Psoas muscle (tissue), 8 donors: ENCODE results near the gene BCAR1. TPM values are rescaled to one million over a fixed set of nuclear protein-coding genes. Genes with fewer than 3 reads are reported as not detected.
A peak's percentile ranks its signal among the peaks of the same experiment; 100 is the strongest.
"Not testable (repeated sequence)": the region's sequence is repeated elsewhere in the genome, so short reads cannot be mapped to it uniquely, and the experiment has no call there.

Source experiments
- ATAC-seq, 4 donors: fragments of 200-7000 bp; cut with Tn5 transposase; one replicate each; pipeline ENCODE4 v1.9.1; 2020; ENCODE audit warnings: moderate library complexity in 3 of 4, mild to moderate bottlenecking in 2 of 4
- DNase-seq, 2 donors: peaks; one replicate each; pipeline ENCODE4 v3.0.0-alpha.2; 2020
- H3K27ac ChIP-seq: fragments of 200-600 bp; one replicate; pipeline ENCODE4 v1.8.0; 2022
- H3K27me3 ChIP-seq, 3 donors: fragments of 200-600 bp in 1 of 3; one replicate each; pipeline versions ENCODE4 v1.6.1 to v1.8.0; 2013 to 2022; ENCODE audit warnings: low read length in 2 of 3, mild to moderate bottlenecking in 2 of 3, moderate library complexity in 1 of 3; ENCODE audit not compliant: insufficient read depth in 3 of 3
- H3K36me3 ChIP-seq, 2 donors: fragments of 200-600 bp in 1 of 2; one replicate each; pipeline versions ENCODE4 v1.6.1 to v1.8.0; 2013 to 2022; ENCODE audit warnings: low read depth in 1 of 2, mild to moderate bottlenecking in 1 of 2, moderate library complexity in 1 of 2; ENCODE audit not compliant: insufficient read depth in 1 of 2
- H3K4me1 ChIP-seq: fragments of 200-600 bp; one replicate; pipeline ENCODE4 v1.8.0; 2022
- H3K4me3 ChIP-seq: fragments of 200-600 bp; one replicate; pipeline ENCODE4 v1.8.0; 2022; ENCODE audit warnings: mild to moderate bottlenecking
- H3K9me3 ChIP-seq: fragments of 200-600 bp; one replicate; pipeline ENCODE4 v1.8.0; 2022
- CTCF ChIP-seq: fragments of 200-600 bp; IDR thresholded peaks from one replicate; pipeline ENCODE4 v1.8.0; 2022; ENCODE audit warnings: antibody characterized with exemption
- WGBS, 3 donors: extraction: QIAGEN DNeasy Blood & Tissue Kit; methylation state at CpG; one replicate each; pipeline versions ENCODE4 v1.1.6 to v1.1.7; 2013; 5-methylcytosine and 5-hydroxymethylcytosine counted together
- intact Hi-C, 2 donors: fragments of 100-400 bp; cut with DNase I; formaldehyde crosslinking; loops; one replicate each; pipeline versions ENCODE4 v1.11.0 to v1.14.2; 2022
- polyA plus RNA-seq, 3 donors: library from polyadenylated mRNA; stranded (reverse); fragments of 200-250 nt; gene quantifications; one replicate each; pipeline ENCODE4 v1.2.3, GENCODE V29; 2013
- total RNA-seq, 4 donors: library from RNA; stranded (reverse); fragmentation: NEBNext Ultra II Directional in 2 of 4; extraction: Animal tissue kit (Norgen Biotek cat#: 25700) in 2 of 4; gene quantifications; one replicate each; pipeline versions ENCODE4 v1.2.1 to v1.2.4, GENCODE V29; 2021 to 2023
- donor health status: healthy with polysubstance abuse.
- donor health status: DM: no; HTN: no; CAD: no; lungs with moderate emphysema.
- donor health status: Bipolar disorder and iron deficiency.
- donor health status: healthy.
- donor health status: DM: yes; HTN: yes; CAD: no.
- donor health status: DM: no; HTN: no; CAD: no.
- donor health status: DM: no; HTN: no; CAD: no.
- donor health status: DM: yes; HTN: yes; CAD: no.

BCAR1 gene
- total and polyA plus RNA-seq, 7 donors, result 61.8 to 108 (median 78.7) TPM

GRCh38 chr16:75217389-75217851 is 34.0 kb downstream of the BCAR1 start:
- intact Hi-C loops, result no loop called here
- no peak overlapping the region for H3K4me3 ChIP-seq
- no peaks in the 10 kb centered on the region for H3K36me3 ChIP-seq
- no peaks in the 10 kb centered on the region for H3K4me1 ChIP-seq
- WGBS, 3 donors, result 89 to 95% (median 90%) methylated on average over 11 of the region's 11 CpGs
- ATAC-seq, result peak in 3 of 4 donors; percentile 29 to 66 (median 57)
- H3K27me3 ChIP-seq, result peaks cover 0 to 2% (median 0%) of the 10 kb centered on the region in 3 donors
- H3K27ac ChIP-seq, result no peak overlapping the region
- TF ChIP-seq CTCF, result no peak
- no peak for DNase-seq
- no peaks in the 10 kb centered on the region for H3K9me3 ChIP-seq

GRCh38 chr16:75216576-75216975 is 34.8 kb downstream of the BCAR1 start:
- Histone ChIP-seq H3K27ac (no peak overlapping the region), H3K4me1 (no peaks in the 10 kb centered on the region), H3K36me3 (no peaks in the 10 kb centered on the region), H3K4me3 (no peak overlapping the region), H3K9me3 (no peaks in the 10 kb centered on the region), H3K27me3 (peaks cover 0 to 2% (median 0%) of the 10 kb centered on the region in 3 donors)
- ATAC-seq (no peak), DNase-seq (no peak)
- intact Hi-C loops, result no loop called here
- no peak for TF ChIP-seq CTCF
- WGBS, 3 donors, result 71 to 75% (median 72%) methylated on average over 7 of the region's 7 CpGs

GRCh38 chr16:75216127-75216526 is 35.3 kb downstream of the BCAR1 start:
- DNase-seq (no peak), ATAC-seq (no peak)
- no peaks in the 10 kb centered on the region for H3K4me1 ChIP-seq
- H3K27me3 ChIP-seq, result peaks cover 0 to 2% (median 0%) of the 10 kb centered on the region in 3 donors
- intact Hi-C loops, result no loop called here
- 83 to 90% (median 90%) methylated on average over 2 of the region's 2 CpGs for WGBS, 3 donors
- H3K9me3 ChIP-seq, result no peaks in the 10 kb centered on the region
- no peaks in the 10 kb centered on the region for H3K36me3 ChIP-seq
- no peak overlapping the region for H3K27ac ChIP-seq
- TF ChIP-seq CTCF, result no peak
- H3K4me3 ChIP-seq, result no peak overlapping the region

GRCh38 chr16:75211286-75211685 is 40.1 kb downstream of the BCAR1 start:
- H3K4me3 ChIP-seq, H3K27ac ChIP-seq, H3K36me3 ChIP-seq, ATAC-seq, intact Hi-C loops, H3K9me3 ChIP-seq, H3K27me3 ChIP-seq, H3K4me1 ChIP-seq, DNase-seq: not testable (repeated sequence)
- WGBS, 3 donors, result 83 to 89% (median 83%) methylated on average over 10 of the region's 10 CpGs

GRCh38 chr16:75209944-75210343 is 41.5 kb downstream of the BCAR1 start:
- intact Hi-C loops, result no loop called here
- Histone ChIP-seq H3K9me3 (no peaks in the 10 kb centered on the region), H3K27ac (no peak overlapping the region), H3K4me3 (no peak overlapping the region), H3K36me3 (no peaks in the 10 kb centered on the region), H3K4me1 (no peaks in the 10 kb centered on the region), H3K27me3 (no peaks in the 10 kb centered on the region)
- DNase-seq (no peak), ATAC-seq (no peak)
- WGBS, 3 donors, result 81 to 96% (median 87%) methylated on average over 5 of the region's 5 CpGs
- TF ChIP-seq CTCF, result no peak

- WGBS, 3 donors, result 81 to 92% (median 85%) methylated on average over 7 of the region's 7 CpGs
- H3K4me1 ChIP-seq, H3K4me3 ChIP-seq, ATAC-seq, H3K9me3 ChIP-seq, H3K36me3 ChIP-seq, H3K27ac ChIP-seq, intact Hi-C loops, H3K27me3 ChIP-seq: not testable (repeated sequence)
- peak in 1 of 2 donors; percentile 24 for DNase-seq
These were observed 41.9 kb downstream of the BCAR1 start for GRCh38 chr16:75209514-75209913.
